GM23248 (cell line): ENCODE results near the gene EML4.

Experiments used
- EZH2 ChIP-seq: fragments of 200-600 bp; sonication (generic); IDR thresholded peaks from 2 replicates; pipeline ENCODE4 v1.6.1; 2018; ENCODE audit warnings: antibody characterized with exemption, mild to moderate bottlenecking; ENCODE audit not compliant: insufficient read depth, poor library complexity, severe bottlenecking
- EZH2phosphoT487 ChIP-seq: fragments of 200-600 bp; sonication (generic); IDR thresholded peaks from 2 replicates; pipeline ENCODE4 v1.6.1; 2018; ENCODE audit warnings: antibody characterized with exemption, moderate library complexity, mild to moderate bottlenecking, low read depth; ENCODE audit not compliant: insufficient read depth

DNA sequence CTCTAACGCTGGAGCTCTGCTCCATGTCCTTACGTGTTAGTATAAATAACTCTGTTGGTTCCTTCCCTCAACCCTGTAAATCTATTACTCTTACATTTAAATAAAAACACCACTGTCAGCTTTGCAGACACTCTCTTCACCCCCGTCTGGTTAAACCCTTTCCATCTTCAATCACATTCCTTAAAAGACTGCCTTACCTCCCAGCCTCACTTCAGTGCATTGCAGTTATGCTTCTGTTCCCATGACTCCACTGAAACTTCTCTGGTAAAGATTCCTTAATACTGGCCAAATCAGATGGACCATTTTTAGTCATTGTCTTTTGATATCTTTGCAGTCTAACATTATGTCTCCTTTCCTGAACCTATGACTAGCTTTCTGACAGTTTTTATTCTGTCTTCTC lies 61.7 kb downstream of the EML4 start:
- TF ChIP-seq EZH2phosphoT487 (no peak), EZH2 (no peak)
